IPS-15b (cell line): ENCODE measurements around the gene TIMM44.

Experiments
- H3K27me3 ChIP-seq: one replicate; pipeline ENCODE4 v1.6.1; 2013; ENCODE audit warnings: low read length; ENCODE audit not compliant: control insufficient read depth, insufficient read depth
- H3K36me3 ChIP-seq: one replicate; pipeline ENCODE4 v1.6.1; 2013; ENCODE audit warnings: low read length; ENCODE audit not compliant: control insufficient read depth, insufficient read depth
- H3K4me1 ChIP-seq: one replicate; pipeline ENCODE4 v1.6.1; 2013; ENCODE audit warnings: mild to moderate bottlenecking, low read length; ENCODE audit not compliant: control insufficient read depth, insufficient read depth
- H3K4me3 ChIP-seq: one replicate; pipeline ENCODE4 v1.5.1; 2013; ENCODE audit warnings: low read depth, low read length
- H3K9ac ChIP-seq: one replicate; pipeline ENCODE4 v1.6.1; 2013; ENCODE audit warnings: low read depth, mild to moderate bottlenecking, low read length
- H3K9me3 ChIP-seq: one replicate; pipeline ENCODE4 v1.6.1; 2013; ENCODE audit warnings: mild to moderate bottlenecking, low read length; ENCODE audit not compliant: control insufficient read depth, insufficient read depth

TIMM44 gene

GRCh38 chr19:7926727-7927604 is 16.5 kb downstream of the TIMM44 start:
- H3K9ac ChIP-seq, result no peak overlapping the region
- H3K9me3 ChIP-seq, result no peaks in the 10 kb centered on the region
- no peaks in the 10 kb centered on the region for H3K27me3 ChIP-seq
- H3K36me3 ChIP-seq, result peaks cover 19% of the 10 kb centered on the region
- H3K4me3 ChIP-seq, result no peak overlapping the region
- no peaks in the 10 kb centered on the region for H3K4me1 ChIP-seq

GRCh38 chr19:7926021-7926726 is 17.3 kb downstream of the TIMM44 start, which contains the start of gene CTXN1:
Gene CTXN1 (minus strand): TSS chr19:7926135. CDS start chr19:7925538, 597 bp downstream.
- Histone ChIP-seq H3K9me3 (no peaks in the 10 kb centered on the region), H3K36me3 (peaks cover 11% of the 10 kb centered on the region), H3K4me1 (peaks cover 2% of the 10 kb centered on the region), H3K9ac (no peak within 1 kb of the TSS), H3K27me3 (no peaks in the 10 kb centered on the region), H3K4me3 (peak within 1 kb of the TSS; percentile 53)

- Histone ChIP-seq H3K36me3 (peaks cover 5% of the 10 kb centered on the region), H3K4me3 (peak overlapping the region; percentile 35), H3K9me3 (no peaks in the 10 kb centered on the region), H3K4me1 (peaks cover 2% of the 10 kb centered on the region), H3K9ac (no peak overlapping the region), H3K27me3 (no peaks in the 10 kb centered on the region)
Observed at GRCh38 chr19:7925171-7925851, 18.2 kb downstream of the TIMM44 start.

- no peaks in the 10 kb centered on the region for H3K27me3 ChIP-seq
- H3K4me3 ChIP-seq, result peak overlapping the region; percentile 35
- peaks cover 3% of the 10 kb centered on the region for H3K4me1 ChIP-seq
- H3K36me3 ChIP-seq, result peaks cover 2% of the 10 kb centered on the region
- H3K9me3 ChIP-seq, result no peaks in the 10 kb centered on the region
- no peak overlapping the region for H3K9ac ChIP-seq
Observed at GRCh38 chr19:7924651-7925170, 18.8 kb downstream of the TIMM44 start.

GRCh38 chr19:7924241-7924640 is 19.2 kb downstream of the TIMM44 start:
- Histone ChIP-seq H3K27me3 (no peaks in the 10 kb centered on the region), H3K9me3 (no peaks in the 10 kb centered on the region), H3K4me3 (no peak overlapping the region), H3K4me1 (peaks cover 4% of the 10 kb centered on the region), H3K36me3 (peaks cover 2% of the 10 kb centered on the region), H3K9ac (no peak overlapping the region)

DNA sequence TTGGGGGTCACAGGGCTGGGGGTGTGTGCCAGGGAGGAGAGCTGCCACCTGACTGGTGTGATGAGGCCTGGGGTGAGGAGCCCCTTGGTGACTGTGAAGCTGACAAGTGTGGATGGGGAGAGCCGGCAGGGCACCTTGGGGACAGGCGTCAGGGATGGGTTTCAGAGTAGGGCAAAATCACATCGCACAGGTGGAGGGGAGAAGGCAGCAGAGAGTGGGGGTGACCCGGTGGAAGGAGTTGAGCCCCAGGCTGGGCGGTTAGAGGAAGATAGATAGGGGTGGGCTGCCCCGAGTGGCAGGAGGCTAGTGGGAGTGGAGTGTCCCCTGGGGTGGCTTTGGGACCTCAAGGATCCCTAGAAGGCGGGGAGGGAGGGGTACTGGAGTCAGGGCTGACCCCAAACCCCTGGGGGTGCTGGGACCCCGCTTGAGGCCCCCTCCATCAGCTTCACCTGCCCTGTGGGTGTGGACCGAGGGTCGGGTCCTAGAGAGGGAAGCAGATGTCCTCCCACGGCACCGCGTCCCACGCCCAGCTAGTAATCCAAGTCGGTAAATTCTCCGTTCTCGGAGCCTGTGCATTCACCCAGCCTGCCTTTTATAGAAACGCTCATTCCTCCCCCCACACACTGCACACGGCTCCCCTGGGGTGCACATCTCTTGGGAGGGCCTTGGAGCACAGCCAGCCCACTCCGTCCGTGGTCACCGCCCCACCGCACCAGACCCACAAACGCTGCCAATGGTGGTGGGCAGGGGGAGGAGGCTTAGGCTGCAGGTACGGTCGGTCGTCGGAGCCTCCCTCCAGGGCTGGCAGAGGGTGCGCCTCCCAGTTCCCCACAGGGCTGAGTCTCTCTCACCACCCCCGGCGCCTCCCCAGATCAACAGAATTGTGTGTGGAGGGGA is 19.9 kb downstream of the TIMM44 start:
- H3K27me3 ChIP-seq, result peaks cover 4% of the 10 kb centered on the region
- peaks cover 2% of the 10 kb centered on the region for H3K36me3 ChIP-seq
- no peak overlapping the region for H3K9ac ChIP-seq
- no peak overlapping the region for H3K4me3 ChIP-seq
- H3K4me1 ChIP-seq, result peaks cover 4% of the 10 kb centered on the region
- no peaks in the 10 kb centered on the region for H3K9me3 ChIP-seq

DNA sequence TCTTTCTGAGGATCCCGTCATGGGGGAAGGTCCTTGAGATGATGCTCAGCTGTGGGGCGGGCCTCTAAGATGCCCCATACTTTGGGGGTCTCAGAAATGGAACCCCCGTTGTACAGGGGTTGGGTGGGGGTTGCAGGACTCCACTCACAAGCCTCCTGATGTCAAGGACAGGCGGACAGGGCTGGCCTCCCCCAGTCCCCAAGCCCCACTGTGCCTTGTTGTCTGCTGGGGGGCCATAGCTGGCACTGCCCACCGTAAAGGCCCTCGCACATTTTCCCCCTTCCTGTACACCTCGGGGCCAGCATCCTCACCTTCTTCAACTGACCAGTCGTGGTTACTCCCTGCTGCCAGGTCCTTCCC is 20.6 kb downstream of the TIMM44 start:
- no peak overlapping the region for H3K4me3 ChIP-seq
- H3K9ac ChIP-seq, result no peak overlapping the region
- peaks cover 4% of the 10 kb centered on the region for H3K4me1 ChIP-seq
- H3K36me3 ChIP-seq, result peaks cover 2% of the 10 kb centered on the region
- peaks cover 10% of the 10 kb centered on the region for H3K27me3 ChIP-seq
- no peaks in the 10 kb centered on the region for H3K9me3 ChIP-seq

DNA sequence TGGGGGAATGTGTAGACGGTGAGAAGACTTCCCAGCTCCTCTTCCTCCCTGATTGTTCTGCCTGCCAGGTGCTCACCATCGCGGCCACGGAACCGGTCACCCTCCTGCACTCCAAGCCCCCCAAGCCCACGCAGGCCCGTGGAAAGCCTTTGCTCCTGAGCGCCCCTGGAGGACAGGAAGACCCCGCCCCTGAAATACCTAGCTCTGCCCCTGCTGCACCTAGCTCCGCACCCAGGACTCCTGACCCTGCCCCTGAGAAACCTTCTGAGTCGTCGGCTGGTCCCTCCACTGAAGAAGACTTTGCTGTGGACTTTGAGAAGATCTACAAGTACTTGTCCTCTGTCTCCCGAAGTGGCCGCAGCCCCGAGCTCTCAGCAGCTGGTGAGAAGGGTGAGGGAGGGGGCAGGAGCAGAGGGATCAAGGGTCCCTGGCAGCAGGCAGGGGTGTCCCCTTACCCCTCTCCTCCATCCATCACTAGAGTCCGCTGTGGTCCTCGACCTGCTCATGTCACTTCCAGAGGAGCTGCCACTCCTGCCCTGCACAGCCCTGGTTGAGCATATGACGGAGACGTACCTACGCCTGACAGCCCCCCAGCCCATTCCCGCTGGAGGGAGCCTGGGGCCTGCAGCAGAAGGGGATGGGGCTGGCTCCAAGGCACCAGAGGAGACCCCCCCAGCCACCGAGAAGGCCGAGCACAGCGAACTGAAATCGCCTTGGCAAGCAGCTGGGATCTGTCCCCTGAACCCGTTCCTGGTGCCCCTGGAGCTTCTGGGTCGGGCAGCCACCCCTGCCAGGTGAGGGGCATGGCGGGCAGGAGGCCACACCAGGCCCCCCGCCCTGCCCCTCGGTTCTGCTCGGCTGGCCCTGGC is 21.3 kb downstream of the TIMM44 start:
- Histone ChIP-seq H3K27me3 (peaks cover 14% of the 10 kb centered on the region), H3K36me3 (peaks cover 2% of the 10 kb centered on the region), H3K9me3 (no peaks in the 10 kb centered on the region), H3K4me1 (peaks cover 4% of the 10 kb centered on the region), H3K4me3 (no peak overlapping the region), H3K9ac (no peak overlapping the region)

DNA sequence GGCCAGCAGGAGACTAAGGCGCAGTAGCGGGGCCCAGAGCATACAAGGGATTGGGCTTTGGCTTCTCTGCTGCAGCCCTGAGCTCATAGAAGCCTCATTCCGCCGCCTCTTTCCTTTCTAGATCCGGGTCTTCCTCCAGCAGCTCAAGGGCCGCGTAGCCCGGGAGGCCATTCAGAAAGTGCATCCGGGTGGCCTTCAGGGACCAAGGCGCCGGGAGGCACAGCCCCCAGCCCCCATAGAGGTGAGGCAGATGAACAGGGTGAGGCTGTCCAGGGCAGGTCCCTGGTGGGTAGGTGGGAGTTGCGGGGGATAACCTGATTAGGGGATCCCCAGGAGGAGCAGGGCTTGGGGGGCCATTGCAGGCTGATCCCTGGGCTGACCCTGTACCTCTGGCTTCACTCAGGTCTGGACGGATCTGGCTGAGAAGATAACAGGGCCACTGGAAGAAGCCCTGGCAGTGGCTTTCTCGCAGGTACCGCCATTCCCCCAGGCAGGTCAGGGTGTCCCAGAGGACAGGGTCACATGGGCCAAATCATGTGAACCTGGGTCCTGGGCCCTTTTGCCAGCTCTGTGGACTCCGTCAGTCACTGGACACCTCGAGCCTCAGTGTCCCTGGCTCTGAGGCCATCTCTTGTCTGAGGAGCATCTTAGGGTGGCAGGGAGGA is 22.0 kb downstream of the TIMM44 start:
- Histone ChIP-seq H3K27me3 (peaks cover 18% of the 10 kb centered on the region), H3K4me3 (peak overlapping the region; percentile 52), H3K9me3 (no peaks in the 10 kb centered on the region), H3K36me3 (peaks cover 2% of the 10 kb centered on the region), H3K4me1 (peaks cover 4% of the 10 kb centered on the region), H3K9ac (no peak overlapping the region)
